HEK293 (cell line): ENCODE measurements around the gene PNLIP.

Experiments
- CTCF ChIA-PET: fragments of 350-600 bp; formaldehyde crosslinking; extraction: SDS; loops from one replicate; lab custom pipeline; 2021; ENCODE audit warnings: antibody characterized with exemption; lab: Yijun Ruan, JAX
- POLR2A ChIA-PET: fragments of 300-600 bp; formaldehyde crosslinking; extraction: SDS; loops from one replicate; lab custom pipeline; 2020; ENCODE audit warnings: antibody characterized with exemption, inconsistent platforms; lab: Yijun Ruan, JAX
- H3K27ac ChIP-seq: fragments of 200-500 bp; sonication (Bioruptor generic); 2 replicates; pipeline ENCODE4 v1.5.1; 2014; ENCODE audit warnings: low read depth, low read length, control low read depth, inconsistent platforms; ENCODE audit errors: extremely low read depth
- H3K36me3 ChIP-seq, 2 experiments: fragments of 200-500 bp in 1 of 2; sonication (Bioruptor generic) in 1 of 2; 1 replicate in 1 of 2; 2 replicates in 1 of 2; pipeline ENCODE4 v1.5.1; 2014 to 2017; ENCODE audit warnings: inconsistent platforms in 2 of 2, low read length in 2 of 2; ENCODE audit not compliant: control insufficient read depth in 2 of 2, insufficient read depth in 1 of 2
- H3K4me1 ChIP-seq: fragments of 200-500 bp; sonication (Bioruptor generic); 2 replicates; pipeline ENCODE4 v1.5.1; 2014; ENCODE audit warnings: mild to moderate bottlenecking, low read length, inconsistent platforms; ENCODE audit not compliant: control insufficient read depth, insufficient read depth
- H3K4me3 ChIP-seq: 2 replicates; pipeline ENCODE4 v1.5.1; 2011; ENCODE audit warnings: low read depth, mild to moderate bottlenecking, control low read depth, low read length, moderate library complexity
- H3K9me3 ChIP-seq: fragments of 200-500 bp; sonication (Bioruptor generic); 2 replicates; pipeline ENCODE4 v1.5.1; 2014; ENCODE audit warnings: low read depth, low read length, inconsistent platforms; ENCODE audit not compliant: control insufficient read depth, insufficient read depth
- ATF2 ChIP-seq: fragments of 450-650 bp; formaldehyde crosslinking; IDR thresholded peaks from 2 replicates; pipeline ENCODE4 v1.5.1; 2016; ENCODE audit warnings: missing biosample characterization, missing genetic modification characterization, low read depth
- BCL11A ChIP-seq: fragments of 450-650 bp; formaldehyde crosslinking; IDR thresholded peaks from 2 replicates; pipeline ENCODE4 v1.5.1; 2016; ENCODE audit warnings: low read depth, missing biosample characterization, missing genetic modification characterization
- KLF10 ChIP-seq: fragments of 450-650 bp; IDR thresholded peaks from 2 replicates; pipeline ENCODE4 v1.5.1; 2018; ENCODE audit warnings: missing biosample characterization, mild to moderate bottlenecking, missing genetic modification characterization
- KLF9 ChIP-seq: fragments of 450-650 bp; formaldehyde crosslinking; IDR thresholded peaks from 2 replicates; pipeline ENCODE4 v1.5.1; 2016; ENCODE audit warnings: missing biosample characterization, missing genetic modification characterization, low read depth
- OSR2 ChIP-seq: fragments of 450-650 bp; formaldehyde crosslinking; IDR thresholded peaks from 2 replicates; pipeline ENCODE4 v1.5.1; 2016; ENCODE audit warnings: missing biosample characterization, missing genetic modification characterization
- PRDM10 ChIP-seq: fragments of 450-650 bp; formaldehyde crosslinking; IDR thresholded peaks from 2 replicates; pipeline ENCODE4 v1.5.1; 2016; ENCODE audit warnings: missing biosample characterization, missing genetic modification characterization
- TRIM28 ChIP-seq: IDR thresholded peaks from 2 replicates; pipeline ENCODE4 v1.6.1; 2011; ENCODE audit warnings: low read length, control low read depth, borderline replicate concordance
- ZBTB7A ChIP-seq: fragments of 450-650 bp; formaldehyde crosslinking; IDR thresholded peaks from 2 replicates; pipeline ENCODE4 v1.5.1; 2016; ENCODE audit warnings: low read depth, missing biosample characterization, missing genetic modification characterization
- ZIC2 ChIP-seq: fragments of 450-650 bp; formaldehyde crosslinking; IDR thresholded peaks from 2 replicates; pipeline ENCODE4 v1.5.1; 2016; ENCODE audit warnings: missing biosample characterization, missing genetic modification characterization
- ZNF311 ChIP-seq: fragments of 450-650 bp; formaldehyde crosslinking; IDR thresholded peaks from 2 replicates; pipeline ENCODE4 v1.5.1; 2017; ENCODE audit warnings: missing biosample characterization, missing genetic modification characterization, borderline replicate concordance
- ZNF366 ChIP-seq: fragments of 450-650 bp; formaldehyde crosslinking; conservative IDR thresholded peaks from 2 replicates; pipeline ENCODE4 v1.5.1; 2016; ENCODE audit warnings: missing biosample characterization, missing genetic modification characterization
- ZNF501 ChIP-seq: fragments of 450-650 bp; formaldehyde crosslinking; IDR thresholded peaks from 2 replicates; pipeline ENCODE4 v1.5.1; 2016; ENCODE audit warnings: missing biosample characterization, missing genetic modification characterization
- ZNF514 ChIP-seq: fragments of 450-650 bp; formaldehyde crosslinking; IDR thresholded peaks from 2 replicates; pipeline ENCODE4 v1.5.1; 2016; ENCODE audit warnings: missing biosample characterization, missing genetic modification characterization
- ZNF530 ChIP-seq: fragments of 450-650 bp; formaldehyde crosslinking; IDR thresholded peaks from 2 replicates; pipeline ENCODE4 v1.5.1; 2016; ENCODE audit warnings: low read depth, missing biosample characterization, missing genetic modification characterization
- ZNF629 ChIP-seq: fragments of 450-650 bp; formaldehyde crosslinking; IDR thresholded peaks from 2 replicates; pipeline ENCODE4 v1.5.1; 2017; ENCODE audit warnings: missing biosample characterization, missing genetic modification characterization
- ZNF777 ChIP-seq: fragments of 450-650 bp; formaldehyde crosslinking; IDR thresholded peaks from 2 replicates; pipeline ENCODE4 v1.5.1; 2017; ENCODE audit warnings: missing biosample characterization, missing genetic modification characterization, borderline replicate concordance
- TF ChIP-seq, protein P1 (sequence below): fragments of 450-650 bp; formaldehyde crosslinking; IDR thresholded peaks from 2 replicates; pipeline ENCODE4 v1.5.1; 2016; ENCODE audit warnings: missing biosample characterization, missing genetic modification characterization
- TF ChIP-seq, protein P2 (sequence below): fragments of 450-650 bp; formaldehyde crosslinking; IDR thresholded peaks from 2 replicates; pipeline ENCODE4 v1.5.1; 2016; ENCODE audit warnings: missing biosample characterization, missing genetic modification characterization
- TF ChIP-seq, protein P3 (sequence below): fragments of 450-650 bp; IDR thresholded peaks from 2 replicates; pipeline ENCODE4 v1.5.1; 2018; ENCODE audit warnings: missing biosample characterization, missing genetic modification characterization
- TF ChIP-seq, protein P4 (sequence below): fragments of 450-650 bp; formaldehyde crosslinking; IDR thresholded peaks from 2 replicates; pipeline ENCODE4 v1.5.1; 2017; ENCODE audit warnings: missing biosample characterization, missing genetic modification characterization

The PNLIP gene

DNA sequence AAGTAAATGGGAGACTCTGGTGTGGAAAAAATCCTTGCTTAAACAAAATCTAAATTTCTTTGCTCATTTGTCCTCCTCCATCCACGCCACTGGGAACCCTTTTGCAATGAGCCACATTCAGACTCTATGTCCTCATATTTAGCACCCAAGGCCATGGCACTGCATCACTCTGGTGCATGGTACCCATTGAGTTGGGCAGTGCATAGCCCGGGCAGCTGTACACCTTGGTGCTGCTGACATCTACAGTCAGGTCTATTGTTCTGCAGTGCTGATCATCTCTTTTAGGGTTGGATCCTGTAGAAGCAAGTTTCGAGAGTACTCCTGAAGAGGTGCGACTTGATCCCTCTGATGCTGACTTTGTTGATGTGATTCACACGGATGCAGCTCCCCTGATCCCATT lies 51.8 kb downstream of the PNLIP start:
- no peak overlapping the region for H3K4me3 ChIP-seq
- TF ChIP-seq KLF9 (tag by site-specific recombination) (no peak), ZBTB7A (no peak), ZNF530 (tag by site-specific recombination) (no peak), ZNF777 (tag by site-specific recombination) (no peak), ZNF514 (no peak), BCL11A (tag by site-specific recombination) (no peak), TRIM28 (no peak), ZNF366 (tag by site-specific recombination) (no peak)
- TF ChIP-seq, protein P1, sequence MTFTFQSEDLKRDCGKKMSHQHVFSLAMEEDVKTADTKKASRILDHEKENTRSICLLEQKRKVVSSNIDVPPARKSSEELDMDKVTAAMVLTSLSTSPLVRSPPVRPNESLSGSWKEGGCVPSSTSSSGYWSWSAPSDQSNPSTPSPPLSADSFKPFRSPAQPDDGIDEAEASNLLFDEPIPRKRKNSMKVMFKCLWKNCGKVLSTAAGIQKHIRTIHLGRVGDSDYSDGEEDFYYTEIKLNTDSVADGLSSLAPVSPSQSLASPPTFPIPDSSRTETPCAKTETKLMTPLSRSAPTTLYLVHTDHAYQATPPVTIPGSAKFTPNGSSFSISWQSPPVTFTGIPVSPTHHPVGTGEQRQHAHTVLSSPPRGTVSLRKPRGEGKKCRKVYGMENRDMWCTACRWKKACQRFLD = no peak
- TF ChIP-seq, protein P2, sequence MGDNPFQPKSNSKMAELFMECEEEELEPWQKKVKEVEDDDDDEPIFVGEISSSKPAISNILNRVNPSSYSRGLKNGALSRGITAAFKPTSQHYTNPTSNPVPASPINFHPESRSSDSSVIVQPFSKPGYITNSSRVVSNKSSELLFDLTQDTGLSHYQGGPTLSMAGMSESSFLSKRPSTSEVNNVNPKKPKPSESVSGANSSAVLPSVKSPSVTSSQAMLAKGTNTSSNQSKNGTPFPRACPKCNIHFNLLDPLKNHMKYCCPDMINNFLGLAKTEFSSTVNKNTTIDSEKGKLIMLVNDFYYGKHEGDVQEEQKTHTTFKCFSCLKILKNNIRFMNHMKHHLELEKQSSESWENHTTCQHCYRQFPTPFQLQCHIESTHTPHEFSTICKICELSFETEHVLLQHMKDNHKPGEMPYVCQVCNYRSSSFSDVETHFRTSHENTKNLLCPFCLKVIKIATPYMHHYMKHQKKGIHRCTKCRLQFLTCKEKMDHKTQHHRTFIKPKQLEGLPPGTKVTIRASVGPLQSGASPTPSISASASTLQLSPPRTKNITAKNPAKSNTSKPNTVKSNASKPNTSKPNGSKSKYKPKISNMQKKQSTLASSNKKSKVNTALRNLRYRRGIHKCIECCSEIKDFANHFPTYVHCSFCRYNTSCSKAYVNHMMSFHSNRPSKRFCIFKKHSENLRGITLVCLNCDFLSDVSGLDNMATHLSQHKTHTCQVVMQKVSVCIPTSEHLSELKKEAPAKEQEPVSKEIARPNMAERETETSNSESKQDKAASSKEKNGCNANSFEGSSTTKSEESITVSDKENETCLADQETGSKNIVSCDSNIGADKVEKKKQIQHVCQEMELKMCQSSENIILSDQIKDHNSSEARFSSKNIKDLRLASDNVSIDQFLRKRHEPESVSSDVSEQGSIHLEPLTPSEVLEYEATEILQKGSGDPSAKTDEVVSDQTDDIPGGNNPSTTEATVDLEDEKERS = no peak
- TF ChIP-seq, protein P3, sequence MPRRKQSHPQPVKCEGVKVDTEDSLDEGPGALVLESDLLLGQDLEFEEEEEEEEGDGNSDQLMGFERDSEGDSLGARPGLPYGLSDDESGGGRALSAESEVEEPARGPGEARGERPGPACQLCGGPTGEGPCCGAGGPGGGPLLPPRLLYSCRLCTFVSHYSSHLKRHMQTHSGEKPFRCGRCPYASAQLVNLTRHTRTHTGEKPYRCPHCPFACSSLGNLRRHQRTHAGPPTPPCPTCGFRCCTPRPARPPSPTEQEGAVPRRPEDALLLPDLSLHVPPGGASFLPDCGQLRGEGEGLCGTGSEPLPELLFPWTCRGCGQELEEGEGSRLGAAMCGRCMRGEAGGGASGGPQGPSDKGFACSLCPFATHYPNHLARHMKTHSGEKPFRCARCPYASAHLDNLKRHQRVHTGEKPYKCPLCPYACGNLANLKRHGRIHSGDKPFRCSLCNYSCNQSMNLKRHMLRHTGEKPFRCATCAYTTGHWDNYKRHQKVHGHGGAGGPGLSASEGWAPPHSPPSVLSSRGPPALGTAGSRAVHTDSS (tag by site-specific recombination) = no peak
- no peaks in the 10 kb centered on the region for H3K4me1 ChIP-seq
- H3K27ac ChIP-seq = no peak overlapping the region
- POLR2A ChIA-PET = no interaction called here
- H3K36me3 ChIP-seq = peaks cover 0 to under 1% of the 10 kb centered on the region in 2 experiments; a peak in 1 of 3 replicates
- H3K9me3 ChIP-seq = no peaks in the 10 kb centered on the region
- CTCF ChIA-PET = no interaction called here

- ChIA-PET CTCF (interaction anchor here (0.6 to 0.9 kb wide), 2 partner anchors 10 to 73 kb away, joined by 3 read pairs; no protein-coding TSS in a partner anchor), POLR2A (no interaction called here)
- TF ChIP-seq OSR2 (tag by site-specific recombination) = peak; percentile 65
- TF ChIP-seq ZNF629 (tag by site-specific recombination) = 0 out of 2 replicates have a peak, but pooled peaks have one; percentile 18
- TF ChIP-seq ZNF501 (tag by site-specific recombination) = no peak
- TF ChIP-seq ZNF311 = no peak
- TF ChIP-seq KLF10 (tag by site-specific recombination) = no peak
- 0 out of 2 replicates have a peak, but pooled peaks have one; percentile 19 for TF ChIP-seq PRDM10 (tag by site-specific recombination)
- TF ChIP-seq, protein P4, sequence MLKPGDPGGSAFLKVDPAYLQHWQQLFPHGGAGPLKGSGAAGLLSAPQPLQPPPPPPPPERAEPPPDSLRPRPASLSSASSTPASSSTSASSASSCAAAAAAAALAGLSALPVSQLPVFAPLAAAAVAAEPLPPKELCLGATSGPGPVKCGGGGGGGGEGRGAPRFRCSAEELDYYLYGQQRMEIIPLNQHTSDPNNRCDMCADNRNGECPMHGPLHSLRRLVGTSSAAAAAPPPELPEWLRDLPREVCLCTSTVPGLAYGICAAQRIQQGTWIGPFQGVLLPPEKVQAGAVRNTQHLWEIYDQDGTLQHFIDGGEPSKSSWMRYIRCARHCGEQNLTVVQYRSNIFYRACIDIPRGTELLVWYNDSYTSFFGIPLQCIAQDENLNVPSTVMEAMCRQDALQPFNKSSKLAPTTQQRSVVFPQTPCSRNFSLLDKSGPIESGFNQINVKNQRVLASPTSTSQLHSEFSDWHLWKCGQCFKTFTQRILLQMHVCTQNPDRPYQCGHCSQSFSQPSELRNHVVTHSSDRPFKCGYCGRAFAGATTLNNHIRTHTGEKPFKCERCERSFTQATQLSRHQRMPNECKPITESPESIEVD = peak; percentile 72
- peak; percentile 33 for TF ChIP-seq ZIC2 (tag by site-specific recombination)
- TF ChIP-seq ATF2 (tag by site-specific recombination) = peak; percentile 16; the same call in 1 of the 2 replicates
- H3K4me3 ChIP-seq = no peak overlapping the region
- no peaks in the 10 kb centered on the region for H3K9me3 ChIP-seq
- H3K36me3 ChIP-seq = peaks cover 0 to 6% of the 10 kb centered on the region in 2 experiments; a peak in 1 of 3 replicates
- no peak overlapping the region for H3K27ac ChIP-seq
- H3K4me1 ChIP-seq = no peaks in the 10 kb centered on the region
Measured at GRCh38 chr10:116598329-116598728, 52.6 kb downstream of the PNLIP start.
